Measurements from ENCODE around the gene LAMB3.

The LAMB3 gene

GRCh38 chr1:209619696-209620486 is 32.3 kb downstream of the LAMB3 start (continued):
- TF ChIP-seq CTCF (tag by site-specific recombination; IDR thresholded peaks at IDR 0.05) = no peak
- TF ChIP-seq REPIN1 (tag by site-specific recombination; IDR thresholded peaks at IDR 0.05; ENCODE audit: low read depth) = no peak
- no peak for TF ChIP-seq PRDM2 (tag by site-specific recombination; IDR thresholded peaks at IDR 0.05; ENCODE audit: borderline replicate concordance)
- no peak for TF ChIP-seq ZNF175 (tag by site-specific recombination; IDR thresholded peaks at IDR 0.05)
- TF ChIP-seq ZNF610 (tag by site-specific recombination; IDR thresholded peaks at IDR 0.05; ENCODE audit: borderline replicate concordance) = no peak

- ChIA-PET POLR2A (no interaction called here), CTCF (interaction anchor here (0.8 to 1.1 kb wide), 4 partner anchors 8 to 53 kb away, joined by 3 to 5 read pairs (median 4); no protein-coding TSS in a partner anchor)
- Histone ChIP-seq H3K4me3 (ENCODE audit: low read depth, low read length) (no peak overlapping the region), H3K36me3 (ENCODE audit: control insufficient read depth in 2 of 2, insufficient read depth in 1 of 2, low read length in 2 of 2) (no peaks in the 10 kb centered on the region), H3K9me3 (ENCODE audit: control insufficient read depth, insufficient read depth, low read depth, low read length) (no peaks in the 10 kb centered on the region), H3K27ac (ENCODE audit: extremely low read depth, low read depth, low read length) (no peak overlapping the region), H3K4me1 (ENCODE audit: control insufficient read depth, insufficient read depth, low read length) (no peaks in the 10 kb centered on the region)
- TF ChIP-seq PRDM10 (tag by site-specific recombination; IDR thresholded peaks at IDR 0.05) = no peak
- no peak for TF ChIP-seq ZNF658 (tag by site-specific recombination; IDR thresholded peaks at IDR 0.05)
- TF ChIP-seq FEZF1 (tag by site-specific recombination; IDR thresholded peaks at IDR 0.05) = 0 out of 2 replicates have a peak, but pooled peaks have one; percentile 34
- no peak for TF ChIP-seq ZNF548 (tag by site-specific recombination; IDR thresholded peaks at IDR 0.05)
Measured at GRCh38 chr1:209618756-209619420, 33.3 kb downstream of the LAMB3 start.

Measured in HEK293 (cell line).